GM10266 (cell line): Measurements from ENCODE around the gene RAB17.
A peak's percentile ranks its signal among the peaks of the same experiment; 100 is the strongest.
"Not testable (repeated sequence)": the region's sequence is repeated elsewhere in the genome, so short reads cannot be mapped to it uniquely, and the experiment has no call there.

Experiments
- DNase-seq: peaks from one replicate; pipeline ENCODE4 v3.0.0; 2012; ENCODE audit errors: extremely low spot score
- CTCF ChIP-seq: IDR thresholded peaks from 2 replicates; pipeline ENCODE4 v1.5.1; 2012; ENCODE audit warnings: mild to moderate bottlenecking, low read depth; ENCODE audit not compliant: control insufficient read depth, insufficient read depth; ENCODE audit errors: missing control alignments

RAB17 gene

GRCh38 chr2:237614151-237614720 is 23.7 kb upstream of the RAB17 start:
- TF ChIP-seq CTCF, result no peak
- DNase-seq, result no peak

DNA sequence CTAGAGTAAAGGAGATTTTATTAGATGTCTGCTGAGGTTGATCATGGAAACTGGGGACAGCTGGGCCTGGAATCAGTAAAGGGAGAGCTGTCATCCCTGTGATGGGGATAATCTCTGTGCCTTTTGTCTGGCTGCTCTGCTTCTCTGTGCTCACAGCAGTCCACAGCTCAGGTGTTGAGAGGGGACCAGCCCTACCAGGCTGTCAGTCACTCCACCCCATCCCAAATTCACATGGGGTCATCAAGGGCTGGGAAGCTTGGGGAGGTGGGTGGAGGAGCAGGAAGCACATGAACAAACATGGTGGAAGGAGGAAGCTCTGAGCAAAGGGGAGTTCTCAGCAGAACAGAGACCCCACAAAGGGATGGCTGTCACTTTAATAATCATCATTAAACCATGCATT is 23.1 kb upstream of the RAB17 start:
- no peak for DNase-seq
- TF ChIP-seq CTCF, result no peak

DNA sequence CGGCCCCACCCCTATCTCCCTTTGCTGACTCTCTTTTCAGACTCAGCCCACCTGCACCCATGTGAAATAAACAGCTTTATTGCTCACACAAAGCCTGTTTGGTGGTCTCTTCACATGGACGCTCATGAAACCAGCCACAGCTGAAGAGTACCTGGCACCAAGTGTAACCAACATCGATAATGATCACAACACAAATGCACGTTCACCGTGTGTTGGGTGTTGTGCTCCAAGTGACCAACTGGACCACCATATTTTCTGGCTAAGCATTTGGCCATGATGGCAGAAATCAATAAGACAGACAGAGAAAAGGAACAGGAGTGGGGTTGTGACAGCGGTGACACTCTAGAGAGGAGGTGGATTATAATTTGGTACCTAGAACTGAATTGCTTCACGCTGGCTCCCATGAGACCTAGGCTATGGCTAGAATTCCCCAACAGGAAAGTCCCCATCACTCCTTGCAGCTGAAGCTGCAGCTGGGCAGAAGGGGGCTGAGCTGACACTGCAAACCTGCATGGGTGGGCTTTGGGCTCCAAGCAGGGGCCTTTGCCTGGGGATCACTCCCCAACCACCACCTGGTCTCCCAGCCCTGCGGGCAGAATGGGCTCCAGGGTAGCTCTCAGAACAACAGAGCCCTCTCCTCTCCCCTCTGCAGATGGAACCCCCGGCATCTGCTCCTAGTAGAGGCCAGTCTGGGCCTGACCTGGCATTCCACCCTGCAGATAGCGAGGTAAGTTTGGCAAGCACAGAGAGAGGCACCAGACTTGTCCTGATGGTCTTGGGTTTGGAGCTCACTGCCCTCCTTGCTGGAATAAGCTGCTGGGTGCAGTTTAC is 22.2 kb upstream of the RAB17 start:
- TF ChIP-seq CTCF, result no peak
- DNase-seq, result no peak

- DNase-seq, result not testable (repeated sequence)
Measured at GRCh38 chr2:237606522-237606921, 16.0 kb upstream of the RAB17 start.

DNA sequence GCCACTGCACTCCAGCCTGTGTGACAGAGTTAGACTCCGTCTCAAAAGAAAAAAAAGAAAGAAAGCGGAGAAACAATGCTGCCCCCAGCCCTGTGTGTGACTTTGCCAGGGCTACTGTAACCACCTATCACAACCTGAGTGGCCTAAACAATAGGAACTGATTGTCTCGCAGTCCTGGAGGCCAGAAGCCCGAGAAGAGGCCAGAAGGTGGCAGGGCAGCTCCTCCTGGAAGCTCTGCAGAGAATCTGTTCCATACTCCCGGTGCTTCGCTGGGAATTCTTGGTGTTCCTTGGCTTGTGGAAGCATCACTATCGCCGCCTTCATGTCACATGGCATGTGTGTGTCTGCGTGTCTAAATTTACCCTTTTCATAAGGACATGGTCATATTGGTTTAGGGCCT is 14.4 kb upstream of the RAB17 start:
- DNase-seq, result no peak
- peak; percentile 15 for TF ChIP-seq CTCF

- no peak for TF ChIP-seq CTCF
- DNase-seq, result no peak
Measured at GRCh38 chr2:237604391-237604790, 13.9 kb upstream of the RAB17 start.

- DNase-seq, result no peak
- no peak for TF ChIP-seq CTCF
Measured at GRCh38 chr2:237603718-237604362, 13.3 kb upstream of the RAB17 start.
